ENCODE results near the gene IGSF9.
A peak's percentile ranks its signal among the peaks of the same experiment; 100 is the strongest.

Gene IGSF9

DNA sequence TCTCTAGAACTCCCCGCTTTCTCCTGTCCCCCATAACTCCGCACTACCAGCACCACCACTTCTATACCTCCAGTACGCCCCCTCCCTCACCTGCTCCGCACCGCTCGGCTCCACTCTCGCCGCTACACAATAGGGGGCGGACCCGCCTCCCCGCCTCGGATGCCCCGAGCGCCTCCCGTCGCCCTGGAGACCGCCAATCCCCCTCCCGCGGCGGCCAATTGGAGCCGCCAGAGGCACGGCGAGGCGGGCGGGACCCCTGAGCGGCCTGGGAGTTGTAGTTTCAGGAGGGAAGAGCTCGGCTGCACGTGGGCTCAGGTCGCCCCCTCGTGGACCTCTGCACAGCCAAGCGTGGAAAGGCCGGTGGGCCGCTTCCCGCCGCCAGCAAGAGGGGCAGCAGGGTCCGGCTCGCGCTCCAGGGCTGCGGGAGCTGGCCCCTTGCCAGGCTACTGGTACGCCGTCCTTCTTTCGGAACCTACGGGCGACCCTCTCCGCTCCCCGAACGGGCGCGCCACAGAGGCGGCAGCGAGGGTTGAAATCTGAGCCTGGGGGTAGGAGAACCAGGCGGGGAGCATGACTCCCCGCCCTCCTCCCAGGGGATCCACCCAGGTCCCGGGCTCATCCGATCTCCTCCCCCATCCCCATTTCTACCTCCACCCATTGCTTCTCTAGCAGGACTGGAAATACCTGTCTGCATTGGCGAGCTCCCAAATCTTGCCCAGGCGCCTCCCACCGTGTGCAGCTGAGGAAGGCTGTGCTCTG, at the start of gene IGSF9:
TSS of gene IGSF9 (minus strand) at position 131 of the 759 bp plus-strand sequence. CDS start 2,159 bp downstream, outside the sequence.
- Mint-ChIP-seq H3K36me3 (ENCODE audit: low read depth) (no peaks in the 10 kb centered on the region), H3K27me3 (ENCODE audit: low read depth) (peaks cover 78% of the 10 kb centered on the region), H3K4me3 (peak within 1 kb of the TSS; percentile 3), H3K4me1 (ENCODE audit: low read depth) (peaks cover 5% of the 10 kb centered on the region), H3K9me3 (no peaks in the 10 kb centered on the region), H3K27ac (no peak within 1 kb of the TSS)

- Mint-ChIP-seq H3K36me3 (ENCODE audit: low read depth) (no peaks in the 10 kb centered on the region), H3K4me1 (ENCODE audit: low read depth) (peaks cover 7% of the 10 kb centered on the region), H3K9me3 (no peaks in the 10 kb centered on the region), H3K27me3 (ENCODE audit: low read depth) (peaks cover 45% of the 10 kb centered on the region), H3K27ac (no peak overlapping the region), H3K4me3 (no peak overlapping the region)
Measured at GRCh38 chr1:159994896-159995295, 49.5 kb upstream of the IGSF9 start.

DNA sequence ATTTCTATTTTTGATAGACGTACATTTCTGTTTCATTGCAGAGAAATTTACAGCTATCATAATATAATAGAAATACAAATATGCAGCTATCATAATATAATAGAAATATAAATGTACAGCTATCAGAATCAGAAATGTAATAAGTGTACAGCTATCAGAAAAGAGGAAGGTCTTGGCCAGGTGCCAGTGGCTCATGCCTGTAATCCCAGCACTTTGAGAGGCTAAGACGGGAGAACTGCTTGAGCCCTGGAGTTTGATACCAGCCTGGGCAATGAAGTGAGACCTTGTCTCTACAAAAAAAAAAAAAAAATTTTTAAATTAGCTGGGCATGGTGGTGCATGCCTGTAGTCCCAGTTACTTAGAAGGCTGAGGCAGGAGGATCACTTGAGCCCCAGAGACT, 48.5 kb upstream of the IGSF9 start:
- peaks cover 40% of the 10 kb centered on the region for H3K27me3 Mint-ChIP-seq (ENCODE audit: low read depth)
- H3K27ac Mint-ChIP-seq: no peak overlapping the region
- no peaks in the 10 kb centered on the region for H3K9me3 Mint-ChIP-seq
- H3K36me3 Mint-ChIP-seq (ENCODE audit: low read depth): no peaks in the 10 kb centered on the region
- no peak overlapping the region for H3K4me3 Mint-ChIP-seq
- peaks cover 7% of the 10 kb centered on the region for H3K4me1 Mint-ChIP-seq (ENCODE audit: low read depth)

DNA sequence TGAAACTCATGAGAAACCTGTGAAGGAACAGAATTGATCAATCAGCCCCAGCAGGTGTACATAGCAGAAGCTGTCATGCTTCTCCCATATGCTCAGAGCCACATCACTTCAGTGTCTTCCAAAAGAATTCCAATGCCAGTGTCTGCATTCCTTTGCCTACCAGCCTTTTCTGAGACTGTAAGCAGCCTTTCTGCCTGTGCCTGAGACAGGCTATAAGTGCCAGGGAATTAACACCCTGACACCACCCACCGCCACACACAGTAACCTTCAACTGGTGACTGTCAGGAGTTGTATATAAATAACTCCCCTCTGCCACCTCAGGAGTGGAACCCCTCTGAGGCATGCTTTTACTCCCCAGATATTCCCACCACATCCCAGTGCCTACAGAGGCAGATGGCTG, 46.7 kb upstream of the IGSF9 start:
- no peaks in the 10 kb centered on the region for H3K9me3 Mint-ChIP-seq
- H3K27ac Mint-ChIP-seq: no peak overlapping the region
- H3K36me3 Mint-ChIP-seq (ENCODE audit: low read depth): no peaks in the 10 kb centered on the region
- no peak overlapping the region for H3K4me3 Mint-ChIP-seq
- peaks cover 7% of the 10 kb centered on the region for H3K4me1 Mint-ChIP-seq (ENCODE audit: low read depth)
- H3K27me3 Mint-ChIP-seq (ENCODE audit: low read depth): peaks cover 28% of the 10 kb centered on the region

DNA sequence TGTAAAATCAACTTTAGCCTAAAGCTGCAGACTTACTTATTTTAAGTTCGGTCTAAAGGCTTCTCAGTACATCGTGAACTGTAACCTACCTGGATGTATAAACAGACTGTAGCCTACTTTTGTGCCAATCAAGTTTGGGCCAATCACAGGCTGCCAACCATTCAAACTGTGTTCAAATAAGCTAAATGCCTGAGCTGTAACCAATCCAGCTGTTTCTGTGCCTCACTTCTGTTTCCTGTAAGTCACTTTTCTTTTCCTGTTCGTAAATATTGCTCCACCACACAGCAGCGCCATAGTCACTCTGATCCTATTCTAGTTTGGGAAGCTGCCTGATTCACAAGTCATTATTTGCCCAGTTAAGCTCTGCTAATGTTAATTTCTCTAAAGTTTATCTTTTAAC, 46.1 kb upstream of the IGSF9 start:
- H3K36me3 Mint-ChIP-seq (ENCODE audit: low read depth): no peaks in the 10 kb centered on the region
- H3K4me1 Mint-ChIP-seq (ENCODE audit: low read depth): peaks cover 7% of the 10 kb centered on the region
- no peak overlapping the region for H3K4me3 Mint-ChIP-seq
- no peaks in the 10 kb centered on the region for H3K9me3 Mint-ChIP-seq
- H3K27me3 Mint-ChIP-seq (ENCODE audit: low read depth): peaks cover 25% of the 10 kb centered on the region
- H3K27ac Mint-ChIP-seq: no peak overlapping the region

DNA sequence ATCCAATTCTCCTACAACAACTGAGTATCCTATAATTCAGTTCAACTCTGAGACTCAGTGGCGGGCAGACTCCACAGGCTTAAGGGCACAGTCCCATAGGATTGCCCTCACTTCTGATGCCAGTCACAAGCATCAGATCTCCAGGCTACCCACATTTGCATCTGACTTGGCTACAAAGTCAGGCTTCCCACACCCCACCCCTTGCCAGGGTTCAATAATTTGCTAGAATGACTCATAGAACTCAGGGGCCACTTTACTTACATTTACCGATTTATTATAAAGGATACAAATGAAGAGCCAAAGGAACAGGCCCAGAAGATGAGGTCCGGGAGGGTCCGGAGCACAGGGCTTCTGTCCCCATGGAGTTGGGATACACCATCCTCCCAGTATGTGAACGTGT, 44.6 kb upstream of the IGSF9 start:
- H3K27ac Mint-ChIP-seq: no peak overlapping the region
- peaks cover 14% of the 10 kb centered on the region for H3K27me3 Mint-ChIP-seq (ENCODE audit: low read depth)
- H3K4me3 Mint-ChIP-seq: no peak overlapping the region
- peaks cover 7% of the 10 kb centered on the region for H3K4me1 Mint-ChIP-seq (ENCODE audit: low read depth)
- no peaks in the 10 kb centered on the region for H3K9me3 Mint-ChIP-seq
- no peaks in the 10 kb centered on the region for H3K36me3 Mint-ChIP-seq (ENCODE audit: low read depth)

DNA sequence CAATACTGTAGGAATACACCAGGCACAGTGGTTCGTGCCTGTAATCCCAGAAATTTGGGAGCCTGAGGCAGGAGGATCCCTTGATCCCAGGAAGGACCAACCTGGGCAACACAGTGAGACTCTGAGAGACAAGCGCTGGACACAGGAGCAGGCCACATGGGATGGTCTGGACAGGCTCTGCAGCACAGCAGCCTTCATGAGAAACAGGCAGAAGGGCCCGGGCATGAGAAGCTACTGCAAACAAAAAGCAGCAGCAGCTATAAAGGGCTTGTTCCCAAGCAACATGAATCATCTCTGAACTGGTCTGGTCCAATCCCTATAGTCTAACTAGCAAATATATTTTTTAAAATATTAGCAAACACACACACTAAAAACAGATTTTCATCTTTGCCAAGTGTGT, 44.2 kb upstream of the IGSF9 start:
- Mint-ChIP-seq H3K9me3 (no peaks in the 10 kb centered on the region), H3K27ac (no peak overlapping the region), H3K27me3 (ENCODE audit: low read depth) (peaks cover 17% of the 10 kb centered on the region), H3K4me3 (no peak overlapping the region), H3K4me1 (ENCODE audit: low read depth) (peaks cover 7% of the 10 kb centered on the region), H3K36me3 (ENCODE audit: low read depth) (no peaks in the 10 kb centered on the region)

DNA sequence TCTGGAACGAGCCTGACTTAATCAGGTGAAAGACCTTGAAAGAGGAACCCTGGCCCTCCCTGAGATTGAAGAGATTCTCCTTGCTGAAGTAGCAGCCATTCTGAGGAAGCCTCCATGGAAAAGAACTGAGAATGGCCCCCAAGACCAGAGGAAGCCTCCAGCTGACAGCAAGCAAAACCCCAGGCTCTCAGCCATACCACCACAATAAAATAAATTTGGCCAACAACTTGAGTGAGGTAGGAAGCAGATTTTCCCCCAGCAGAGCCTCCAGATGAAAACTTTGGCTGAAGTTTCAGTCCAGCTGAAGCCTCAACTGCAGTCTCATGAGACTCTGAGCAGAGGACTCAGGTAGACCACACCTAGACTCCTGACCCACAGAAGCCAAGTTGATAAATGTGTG, 42.6 kb upstream of the IGSF9 start:
- no peak overlapping the region for H3K27ac Mint-ChIP-seq
- peaks cover 12% of the 10 kb centered on the region for H3K27me3 Mint-ChIP-seq (ENCODE audit: low read depth)
- peaks cover 7% of the 10 kb centered on the region for H3K4me1 Mint-ChIP-seq (ENCODE audit: low read depth)
- no peaks in the 10 kb centered on the region for H3K9me3 Mint-ChIP-seq
- no peaks in the 10 kb centered on the region for H3K36me3 Mint-ChIP-seq (ENCODE audit: low read depth)
- no peak overlapping the region for H3K4me3 Mint-ChIP-seq

GRCh38 chr1:159987186-159987585, 41.8 kb upstream of the IGSF9 start:
- H3K4me1 Mint-ChIP-seq (ENCODE audit: low read depth): peaks cover 7% of the 10 kb centered on the region

DNA sequence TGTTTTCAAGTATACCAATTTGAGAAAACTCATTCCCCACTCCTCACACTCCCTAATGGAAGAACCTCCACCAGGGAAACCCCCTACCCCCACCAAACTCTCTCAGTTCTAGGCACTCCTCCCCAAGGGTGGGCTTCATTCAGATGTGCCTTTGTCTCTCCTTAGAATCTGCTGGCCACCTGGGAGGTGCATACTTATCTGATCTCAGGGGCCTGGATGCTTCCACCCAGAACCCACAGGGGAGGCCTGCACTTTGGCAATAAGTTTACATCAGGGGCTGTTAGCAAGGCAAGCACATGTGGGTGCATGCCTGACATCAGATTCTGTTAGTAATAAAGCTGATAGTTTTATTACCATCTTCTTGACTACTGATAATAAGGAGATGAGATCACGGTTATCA, 41.1 kb upstream of the IGSF9 start:
- H3K9me3 Mint-ChIP-seq: no peaks in the 10 kb centered on the region
- H3K36me3 Mint-ChIP-seq (ENCODE audit: low read depth): no peaks in the 10 kb centered on the region
- peaks cover 15% of the 10 kb centered on the region for H3K27me3 Mint-ChIP-seq (ENCODE audit: low read depth)
- H3K4me3 Mint-ChIP-seq: no peak overlapping the region
- peaks cover 4% of the 10 kb centered on the region for H3K4me1 Mint-ChIP-seq (ENCODE audit: low read depth)
- H3K27ac Mint-ChIP-seq: no peak overlapping the region

More at GRCh38 chr1:159987186-159987585, 41.8 kb upstream of the IGSF9 start:
- peaks cover 12% of the 10 kb centered on the region for H3K27me3 Mint-ChIP-seq (ENCODE audit: low read depth)
- no peaks in the 10 kb centered on the region for H3K9me3 Mint-ChIP-seq
- H3K4me3 Mint-ChIP-seq: no peak overlapping the region
- H3K27ac Mint-ChIP-seq: no peak overlapping the region
- H3K36me3 Mint-ChIP-seq (ENCODE audit: low read depth): no peaks in the 10 kb centered on the region

GRCh38 chr1:159986093-159986492, 40.7 kb upstream of the IGSF9 start:
- H3K27ac Mint-ChIP-seq: no peak overlapping the region

GRCh38 chr1:159985473-159985872, 40.1 kb upstream of the IGSF9 start:
- H3K36me3 Mint-ChIP-seq (ENCODE audit: low read depth): no peaks in the 10 kb centered on the region
- H3K4me3 Mint-ChIP-seq: no peak overlapping the region
- H3K27ac Mint-ChIP-seq: no peak overlapping the region
- H3K9me3 Mint-ChIP-seq: no peaks in the 10 kb centered on the region
- H3K4me1 Mint-ChIP-seq (ENCODE audit: low read depth): no peaks in the 10 kb centered on the region
- peaks cover 18% of the 10 kb centered on the region for H3K27me3 Mint-ChIP-seq (ENCODE audit: low read depth)

More at GRCh38 chr1:159986093-159986492, 40.7 kb upstream of the IGSF9 start:
- Mint-ChIP-seq H3K27me3 (ENCODE audit: low read depth) (peaks cover 15% of the 10 kb centered on the region), H3K36me3 (ENCODE audit: low read depth) (no peaks in the 10 kb centered on the region), H3K4me3 (no peak overlapping the region), H3K4me1 (ENCODE audit: low read depth) (no peaks in the 10 kb centered on the region), H3K9me3 (no peaks in the 10 kb centered on the region)

GRCh38 chr1:159983681-159984080, 38.3 kb upstream of the IGSF9 start:
- Mint-ChIP-seq H3K27ac (no peak overlapping the region), H3K36me3 (ENCODE audit: low read depth) (no peaks in the 10 kb centered on the region), H3K27me3 (ENCODE audit: low read depth) (peaks cover 29% of the 10 kb centered on the region), H3K9me3 (no peaks in the 10 kb centered on the region), H3K4me3 (no peak overlapping the region), H3K4me1 (ENCODE audit: low read depth) (no peaks in the 10 kb centered on the region)

DNA sequence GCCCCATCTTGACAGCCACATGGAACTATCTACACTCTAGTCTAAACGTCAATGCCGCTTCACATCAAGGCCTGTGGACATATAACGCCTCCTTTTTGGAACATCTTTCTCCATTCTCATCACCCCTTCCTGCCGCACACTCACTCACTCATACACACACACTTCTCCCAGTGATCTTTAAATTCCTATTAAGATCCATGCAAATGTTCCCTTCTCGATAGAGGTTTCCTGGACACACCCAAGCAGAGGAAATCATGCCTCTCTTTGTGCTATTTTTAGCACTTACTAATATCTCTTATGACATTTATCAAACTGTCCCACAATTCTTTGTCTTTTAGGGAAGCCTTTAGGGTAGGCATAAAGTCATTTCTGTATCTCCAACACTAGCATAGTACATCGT, 36.9 kb upstream of the IGSF9 start:
- Mint-ChIP-seq H3K4me3 (no peak overlapping the region), H3K27ac (no peak overlapping the region), H3K36me3 (ENCODE audit: low read depth) (no peaks in the 10 kb centered on the region), H3K27me3 (ENCODE audit: low read depth) (peaks cover 33% of the 10 kb centered on the region), H3K4me1 (ENCODE audit: low read depth) (no peaks in the 10 kb centered on the region), H3K9me3 (no peaks in the 10 kb centered on the region)

DNA sequence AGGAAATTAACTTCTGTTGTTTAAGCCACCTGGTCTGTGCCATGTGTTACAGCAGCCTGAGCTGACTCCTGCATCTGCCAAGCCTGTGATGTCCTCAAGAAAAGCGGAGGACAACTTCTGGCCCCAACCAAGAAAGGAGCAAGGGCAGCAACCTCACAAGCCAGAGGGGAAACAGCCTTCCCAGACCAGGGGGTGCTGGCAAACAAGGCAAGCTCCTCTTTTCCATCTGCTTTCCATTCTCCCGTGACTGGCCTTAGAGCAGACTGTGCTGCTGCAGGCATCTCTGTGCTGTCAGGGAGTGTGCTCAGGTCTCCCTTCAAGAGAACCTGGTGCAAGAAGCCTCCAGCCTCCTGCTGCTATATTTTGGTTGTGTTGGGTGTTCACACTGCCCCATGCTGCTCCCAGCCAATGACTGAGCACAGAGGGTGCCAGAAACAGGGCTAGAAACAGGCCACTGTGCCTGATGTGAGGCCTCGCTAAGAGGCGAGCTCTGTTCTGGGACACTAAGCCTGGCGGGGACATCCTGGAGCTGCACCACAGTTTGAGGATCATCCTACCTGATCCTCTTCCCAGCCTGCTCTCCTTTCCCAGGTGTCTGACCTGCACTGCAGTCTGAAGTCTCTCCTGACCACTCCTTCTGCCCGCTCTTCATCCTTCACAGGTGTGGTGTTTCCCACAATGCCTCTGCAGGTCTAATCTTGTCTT, 36.1 kb upstream of the IGSF9 start:
- no peak overlapping the region for H3K4me3 Mint-ChIP-seq
- H3K27me3 Mint-ChIP-seq (ENCODE audit: low read depth): peaks cover 40% of the 10 kb centered on the region
- H3K9me3 Mint-ChIP-seq: no peaks in the 10 kb centered on the region
- H3K27ac Mint-ChIP-seq: no peak overlapping the region
- H3K36me3 Mint-ChIP-seq (ENCODE audit: low read depth): no peaks in the 10 kb centered on the region
- no peaks in the 10 kb centered on the region for H3K4me1 Mint-ChIP-seq (ENCODE audit: low read depth)

Measured in T-helper 1 cell treated with Interleukin-12 subunit alpha and Interleukin-12 subunit beta and Interleukin-4 antibody, amounts not matched to agents 30 μg/mL and 1 μg/mL, for 36 hours (primary cell).